ENCODE measurements around the gene GPR68. TPM values are rescaled to one million over a fixed set of nuclear protein-coding genes. Genes with fewer than 3 reads are reported as not detected.
"Not testable (repeated sequence)": the region's sequence is repeated elsewhere in the genome, so short reads cannot be mapped to it uniquely, and the experiment has no call there.

Gene GPR68
- polyA plus RNA-seq, 3 donors = 1.8 to 2.4 (median 2.0) TPM

DNA sequence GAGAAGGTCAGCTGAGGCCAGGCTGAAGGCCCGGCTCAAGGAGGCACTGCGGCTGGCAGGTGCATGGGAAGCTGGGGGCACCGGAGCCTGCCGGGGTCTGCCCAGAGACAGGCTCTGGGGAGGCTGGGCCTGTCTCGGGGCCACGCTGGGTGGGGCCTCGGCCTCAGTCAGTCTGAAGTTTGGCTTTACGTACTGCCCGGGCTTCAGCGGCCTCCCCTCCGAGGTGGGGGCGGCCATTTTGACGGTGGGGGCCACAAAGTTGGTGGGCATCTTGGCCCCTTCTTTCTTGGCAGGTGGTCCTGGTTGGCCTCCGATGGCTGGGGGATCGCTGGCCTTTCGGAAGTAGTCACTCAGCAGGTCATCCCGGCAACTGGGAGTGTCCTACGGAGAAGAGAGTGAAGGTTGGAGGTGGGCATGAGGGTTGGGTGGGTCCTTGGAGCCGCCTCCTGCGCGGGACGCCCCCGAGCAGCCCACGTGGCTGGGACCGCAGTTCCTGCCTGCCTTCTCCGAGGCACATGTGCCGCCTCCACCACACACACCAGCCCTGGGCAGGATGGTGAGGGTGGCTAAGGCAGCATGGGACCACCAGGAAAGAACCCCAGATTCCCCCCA, 28.9 kb upstream of the GPR68 start:
- no peak for DNase-seq (ENCODE audit: low read depth in 3 of 3, low spot score in 2 of 3)

DNA sequence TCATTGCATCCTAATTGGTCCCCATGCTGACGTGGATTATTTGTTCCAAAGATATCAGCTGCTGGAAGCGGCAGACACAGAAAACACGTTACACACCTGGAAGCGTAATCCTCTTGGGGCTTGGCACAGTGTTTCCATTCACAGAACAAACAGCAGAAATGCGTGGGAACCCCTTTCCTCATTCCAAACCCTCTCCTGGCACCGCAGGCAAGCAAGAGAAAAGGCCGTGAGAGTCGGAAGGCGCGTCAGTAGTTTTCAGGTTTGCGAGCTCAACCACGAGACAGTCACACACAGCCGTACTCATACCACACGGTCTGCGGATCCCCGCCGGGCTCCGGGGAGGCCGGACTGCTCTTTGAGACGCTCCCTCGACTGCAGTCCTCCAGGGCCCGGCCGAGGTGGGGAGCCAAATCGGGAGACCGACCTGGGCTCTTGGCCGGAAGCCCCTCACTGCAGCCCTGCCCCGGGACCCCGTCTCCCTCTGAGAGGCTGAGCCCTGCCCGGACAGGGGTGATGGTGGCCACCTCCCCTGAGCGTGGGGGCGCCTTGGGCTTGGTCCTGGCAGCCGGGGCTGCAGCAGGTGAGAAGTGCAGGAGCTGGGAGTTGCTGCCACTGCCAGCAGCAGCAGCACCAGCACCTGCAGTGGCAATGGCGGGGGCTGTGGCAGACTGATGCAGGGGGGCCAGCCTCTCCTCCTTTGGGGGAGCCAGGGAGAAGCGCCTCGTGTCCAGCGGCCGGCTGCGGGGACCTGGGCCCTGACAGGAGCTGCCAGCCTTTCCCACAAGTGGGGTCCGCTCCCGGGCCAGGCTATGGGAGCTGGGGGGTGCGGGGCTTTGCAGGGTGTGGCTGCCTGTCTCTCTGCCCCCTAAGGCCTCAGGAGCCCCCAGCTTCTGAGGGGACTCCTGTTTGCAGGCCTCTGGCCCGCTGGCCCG, 28.1 kb upstream of the GPR68 start:
- DNase-seq (ENCODE audit: low read depth in 3 of 3, low spot score in 2 of 3) = no peak

DNA sequence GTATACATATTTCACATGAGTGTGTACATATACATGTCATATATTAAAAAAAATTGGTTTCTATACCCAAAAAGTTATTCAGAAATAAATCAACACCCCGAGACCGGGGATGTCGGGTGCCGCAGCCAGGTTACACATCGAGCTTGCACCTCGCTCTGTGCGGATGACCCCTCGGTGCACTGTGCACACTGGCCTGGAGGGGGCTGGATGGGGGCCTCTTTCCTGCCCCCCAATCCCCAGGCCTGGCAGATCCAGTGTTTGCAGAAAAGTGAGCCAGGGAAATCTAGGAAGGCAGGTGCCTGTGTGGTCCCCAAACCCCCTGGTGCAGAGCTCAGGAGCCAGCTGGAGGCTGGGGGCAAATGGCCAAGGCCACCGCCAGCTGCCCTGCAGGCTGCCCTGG, 27.1 kb upstream of the GPR68 start:
- DNase-seq (ENCODE audit: low read depth in 3 of 3, low spot score in 2 of 3) = no peak

DNA sequence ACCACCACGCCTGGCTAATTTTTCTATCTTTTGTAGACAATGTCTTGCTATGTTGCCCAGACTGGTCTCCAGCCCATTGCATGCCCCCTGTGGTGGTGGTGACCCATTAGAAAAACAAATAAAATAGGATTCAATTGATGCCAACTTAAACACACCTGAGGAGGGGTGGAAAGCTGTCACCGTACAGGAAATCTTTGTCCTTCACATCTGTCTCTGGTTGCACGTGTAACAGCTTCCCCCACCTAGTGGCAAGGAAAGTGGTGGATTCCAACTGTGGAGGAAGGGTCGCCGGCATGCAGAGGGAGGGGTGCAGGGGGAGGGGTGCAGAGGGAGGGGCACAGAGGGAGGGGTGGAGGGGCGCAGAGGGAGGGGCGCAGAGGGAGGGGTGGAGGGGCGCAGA, 26.1 kb upstream of the GPR68 start:
- no peak for DNase-seq (ENCODE audit: low read depth in 3 of 3, low spot score in 2 of 3)

DNA sequence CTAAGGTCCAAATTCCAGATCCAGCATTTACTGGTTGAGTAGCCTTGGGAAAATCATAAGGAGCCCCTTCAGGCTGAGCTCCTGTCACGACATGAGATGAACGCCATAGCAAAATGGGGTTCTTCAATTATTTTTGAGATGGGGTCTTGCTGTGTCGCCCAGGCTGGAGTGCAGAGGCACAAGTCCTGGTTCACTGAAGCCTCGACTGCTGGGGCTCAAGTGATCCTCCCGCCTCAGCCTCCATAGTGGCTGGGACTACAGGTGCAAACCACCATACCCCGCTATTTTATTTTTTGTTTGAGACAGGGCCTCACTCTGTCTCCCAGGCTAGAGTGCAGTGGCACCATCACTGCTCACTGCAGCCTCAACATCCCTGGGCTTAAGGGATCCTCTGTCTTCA, 25.7 kb upstream of the GPR68 start:
- no peak for DNase-seq (ENCODE audit: low read depth in 3 of 3, low spot score in 2 of 3)

DNA sequence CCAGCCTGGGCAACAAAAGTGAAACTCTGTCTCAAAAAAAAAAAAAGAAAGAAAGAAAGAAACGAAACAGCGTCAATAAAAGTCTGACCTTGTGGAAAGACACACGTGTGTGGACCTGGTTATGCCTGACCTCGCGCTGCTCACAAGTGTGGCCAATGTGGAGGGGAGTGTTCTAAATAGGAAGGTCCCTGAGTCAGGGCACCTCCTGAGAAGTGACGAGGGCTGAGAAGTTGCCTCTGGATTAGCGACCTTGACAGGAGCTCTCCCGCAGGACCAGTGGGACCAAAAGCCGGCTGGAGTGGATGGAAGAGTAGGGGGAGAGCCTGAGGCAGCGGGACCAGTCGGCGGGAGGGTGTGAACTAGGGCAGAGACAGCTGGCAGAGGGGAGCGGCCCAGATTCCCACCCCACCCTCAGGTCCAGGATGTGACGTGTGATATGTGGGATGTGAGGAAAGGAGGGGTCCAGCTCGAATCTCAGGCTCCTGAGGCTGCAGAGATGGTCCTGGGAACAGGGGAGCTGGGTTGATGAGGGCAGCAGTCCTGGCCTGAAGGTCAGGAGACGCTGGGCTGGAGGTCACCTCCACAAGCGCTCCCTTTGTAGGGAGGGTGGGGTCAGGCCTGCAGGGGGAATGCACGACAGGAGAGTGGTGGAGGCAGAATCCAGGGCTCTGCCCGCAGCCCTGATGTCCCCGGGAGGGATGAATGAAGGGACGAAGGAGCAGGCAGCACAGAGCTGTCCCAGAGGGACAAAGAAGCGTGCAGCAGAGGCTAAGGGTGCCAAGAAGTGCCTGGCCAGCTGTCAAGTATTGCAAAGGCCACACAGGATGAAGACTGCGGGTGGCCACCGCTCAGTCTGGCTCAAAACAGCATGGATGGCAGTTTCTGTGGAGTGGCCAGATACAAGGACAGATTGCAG, 24.8 kb upstream of the GPR68 start:
- DNase-seq (ENCODE audit: low read depth in 3 of 3, low spot score in 2 of 3) = no peak

DNA sequence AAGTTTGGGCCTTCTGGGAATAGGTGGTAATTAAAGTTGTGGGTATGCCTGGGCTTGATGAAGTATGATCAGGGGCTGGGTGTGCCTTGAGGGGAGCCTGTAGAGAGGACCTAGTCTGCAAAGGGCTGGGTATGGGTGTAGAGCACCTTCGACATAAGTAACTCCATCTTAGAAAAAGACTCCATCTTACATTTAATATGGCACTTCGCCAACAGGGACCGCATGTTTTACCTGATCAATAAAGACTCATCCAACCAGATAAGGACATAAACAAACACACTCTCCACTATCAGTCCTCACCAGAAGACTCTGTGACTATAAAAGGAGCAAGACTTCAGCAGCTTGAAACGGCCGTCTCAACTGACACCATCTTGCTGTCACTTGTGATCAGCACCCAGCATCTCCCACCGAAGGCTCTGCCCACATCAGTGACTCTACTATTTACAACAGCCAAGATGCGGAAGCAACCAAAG, 23.5 kb upstream of the GPR68 start:
- no peak for DNase-seq (ENCODE audit: low read depth in 3 of 3, low spot score in 2 of 3)

DNA sequence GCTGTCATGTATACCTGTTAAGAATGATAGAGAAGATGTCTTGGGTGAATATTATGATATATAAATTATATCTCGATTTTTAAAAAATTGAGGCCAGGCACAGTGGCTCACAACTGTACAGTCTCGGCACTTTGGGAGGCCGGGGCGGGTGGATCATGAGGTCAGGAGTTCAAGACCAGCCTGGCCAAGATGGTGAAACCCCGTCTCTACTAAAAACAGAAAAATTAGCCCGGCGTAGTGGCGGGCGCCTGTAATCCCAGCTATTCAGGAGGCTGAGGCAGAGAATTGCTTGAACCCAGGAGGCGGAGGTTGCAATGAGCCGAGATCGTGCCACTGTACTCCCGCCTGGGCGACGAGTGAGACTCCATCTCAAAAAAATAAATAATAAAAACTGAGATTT, 21.8 kb upstream of the GPR68 start:
- not testable (repeated sequence) for DNase-seq (ENCODE audit: low read depth in 3 of 3, low spot score in 2 of 3)

DNA sequence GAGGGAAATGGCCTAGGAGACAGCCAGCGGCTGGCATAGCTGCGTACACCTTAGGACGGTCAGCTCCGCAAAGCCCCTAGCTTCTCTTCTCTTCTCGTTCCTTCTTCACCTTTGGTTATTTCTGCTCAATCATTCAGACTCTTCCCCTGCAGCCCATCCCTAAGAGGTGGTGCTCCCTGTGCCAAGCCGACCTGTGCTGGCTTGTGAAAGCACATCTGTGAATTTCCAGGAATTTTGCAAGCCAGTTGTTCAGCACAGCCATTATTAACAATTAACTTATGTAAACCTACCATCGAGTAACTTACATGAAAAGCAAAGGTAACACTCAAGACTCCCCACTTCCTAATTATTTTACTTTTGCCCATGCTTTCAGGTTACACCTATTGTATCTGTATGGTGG, 20.9 kb upstream of the GPR68 start:
- no peak for DNase-seq (ENCODE audit: low read depth in 3 of 3, low spot score in 2 of 3)

DNA sequence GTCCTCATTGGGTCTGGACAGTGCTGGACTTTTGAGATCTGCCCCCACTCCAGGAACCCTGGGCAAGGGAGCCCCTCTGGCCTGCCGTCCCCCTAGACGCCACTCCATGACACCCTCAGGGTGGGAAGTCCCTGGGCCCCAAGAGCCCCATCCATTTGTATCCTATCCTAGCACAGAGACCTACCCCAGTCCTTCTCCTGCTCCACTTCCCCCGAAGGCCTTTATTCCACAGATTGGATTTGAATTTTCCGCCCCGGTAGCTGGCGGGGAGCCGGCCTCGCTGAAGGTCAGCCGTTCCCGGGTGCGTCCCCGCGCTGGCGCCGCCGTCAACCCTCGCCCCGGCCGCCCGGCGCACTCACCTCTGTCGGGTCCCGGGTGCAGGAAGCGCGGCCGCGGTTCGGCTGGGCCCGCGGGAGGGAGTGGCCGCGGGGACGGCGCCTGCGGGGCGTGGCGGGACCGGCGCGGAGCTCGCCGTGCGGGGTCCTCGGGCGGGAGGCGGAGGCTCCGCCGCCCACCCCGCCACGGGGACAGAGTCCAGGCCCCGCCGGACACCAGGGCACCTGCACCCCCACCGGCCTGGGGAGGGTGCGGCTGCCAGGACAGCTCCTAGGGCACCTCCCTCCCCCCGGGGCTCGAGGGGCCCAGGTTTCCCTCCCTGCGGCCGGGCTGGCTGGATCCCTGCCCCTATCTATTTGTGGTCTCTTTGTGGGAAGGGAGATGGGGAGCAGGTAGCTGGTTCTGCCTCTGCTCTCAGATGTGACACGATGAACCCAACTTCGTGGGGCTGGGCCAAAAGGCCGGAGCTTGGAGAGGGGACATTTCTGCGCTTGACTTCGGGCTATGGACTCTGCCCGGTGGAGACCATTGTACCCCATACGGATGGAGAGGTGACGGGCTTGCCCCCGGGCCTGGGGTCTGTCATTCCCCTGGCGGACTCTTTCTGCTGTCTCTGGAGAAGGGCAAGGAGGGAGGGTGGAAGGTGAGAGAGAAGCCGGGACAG, 19.9 kb upstream of the GPR68 start:
- no peak for DNase-seq (ENCODE audit: low read depth in 3 of 3, low spot score in 2 of 3)

DNA sequence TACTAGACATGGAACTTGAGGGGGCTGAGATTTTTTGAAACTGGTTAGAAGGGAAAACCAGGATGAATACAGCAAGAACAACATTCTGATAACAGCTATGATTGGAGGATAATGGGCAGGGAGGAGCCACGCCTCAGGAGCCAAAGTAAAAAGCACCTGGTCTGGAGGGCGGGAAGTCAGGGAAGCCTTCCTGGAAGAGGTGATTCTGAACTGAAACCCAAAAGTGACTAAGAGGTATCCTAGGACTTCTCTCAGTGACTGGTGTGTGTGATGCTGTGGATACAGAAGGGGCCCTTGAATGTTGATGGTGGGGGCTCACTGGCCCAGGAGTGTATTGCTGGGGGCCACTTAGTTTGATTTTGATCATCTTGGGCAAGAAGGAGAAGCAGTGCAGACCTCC, 18.8 kb upstream of the GPR68 start:
- DNase-seq (ENCODE audit: low read depth in 3 of 3, low spot score in 2 of 3) = no peak

DNA sequence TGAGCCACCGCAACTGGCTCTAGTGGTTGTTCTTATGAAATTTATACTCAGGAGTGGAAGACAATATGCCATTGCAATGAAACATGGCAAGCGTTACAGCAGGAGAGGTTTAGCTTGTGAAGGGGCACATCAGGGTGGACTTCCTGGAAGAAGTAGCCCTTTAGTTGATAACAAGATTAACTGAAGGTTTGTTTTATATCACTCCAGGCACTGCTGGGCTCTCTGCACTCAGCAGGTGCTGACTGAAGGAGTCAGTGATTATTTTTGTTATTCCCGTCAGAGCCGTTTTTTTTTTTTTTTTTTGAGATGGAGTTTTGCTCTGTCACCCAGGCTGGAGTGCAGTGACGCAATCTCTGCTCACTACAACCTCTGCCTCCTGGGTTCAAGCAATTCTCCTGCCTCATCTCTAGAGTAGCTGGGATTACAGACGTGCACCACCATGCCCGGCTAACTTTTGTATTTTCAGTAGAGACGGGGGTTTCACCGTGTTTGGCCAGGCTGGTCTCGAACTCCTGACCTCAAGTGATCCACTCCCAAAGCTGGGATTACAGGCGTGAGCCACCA, 17.6 kb upstream of the GPR68 start:
- DNase-seq (ENCODE audit: low read depth in 3 of 3, low spot score in 2 of 3) = no peak

DNA sequence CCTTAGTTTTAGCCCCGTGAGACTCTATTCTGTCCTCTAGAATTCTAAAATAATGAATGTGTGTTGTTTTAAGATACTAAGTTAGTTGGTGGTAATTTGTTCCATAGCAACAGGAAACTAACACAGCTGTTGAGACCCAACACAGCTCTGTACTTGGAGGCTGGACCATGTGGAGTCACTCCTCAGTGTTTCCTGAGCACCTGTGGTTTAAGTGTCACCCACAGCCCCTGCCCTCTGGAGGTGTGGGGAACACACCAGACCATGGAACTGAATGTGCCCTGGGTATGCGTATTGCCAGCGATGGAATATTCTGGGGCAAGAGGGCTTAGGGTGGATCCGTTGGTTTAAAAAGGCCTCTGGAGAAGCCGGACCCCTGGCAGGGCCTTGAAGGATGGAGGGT, 16.6 kb upstream of the GPR68 start:
- DNase-seq (ENCODE audit: low read depth in 3 of 3, low spot score in 2 of 3) = no peak

DNA sequence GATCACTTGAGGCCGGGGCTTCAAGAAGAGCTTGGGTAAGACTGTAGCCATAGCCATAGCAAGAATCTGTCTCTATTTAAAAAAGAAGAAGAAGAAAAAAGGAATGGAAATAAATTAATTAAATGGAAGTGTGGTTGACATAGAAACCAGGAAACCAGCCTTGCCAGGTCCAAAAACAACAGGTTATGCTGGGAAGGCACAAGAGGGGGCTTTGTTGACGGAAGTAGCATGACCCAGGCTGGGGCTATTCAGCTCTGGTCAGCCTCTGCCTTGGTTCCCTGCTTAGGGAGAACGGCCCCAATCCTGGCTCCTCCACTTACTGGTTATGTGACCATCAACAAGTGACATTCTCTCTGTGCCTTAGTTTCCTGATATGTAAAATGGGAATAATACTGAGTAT, 14.4 kb upstream of the GPR68 start:
- DNase-seq (ENCODE audit: low read depth in 3 of 3, low spot score in 2 of 3) = no peak

DNA sequence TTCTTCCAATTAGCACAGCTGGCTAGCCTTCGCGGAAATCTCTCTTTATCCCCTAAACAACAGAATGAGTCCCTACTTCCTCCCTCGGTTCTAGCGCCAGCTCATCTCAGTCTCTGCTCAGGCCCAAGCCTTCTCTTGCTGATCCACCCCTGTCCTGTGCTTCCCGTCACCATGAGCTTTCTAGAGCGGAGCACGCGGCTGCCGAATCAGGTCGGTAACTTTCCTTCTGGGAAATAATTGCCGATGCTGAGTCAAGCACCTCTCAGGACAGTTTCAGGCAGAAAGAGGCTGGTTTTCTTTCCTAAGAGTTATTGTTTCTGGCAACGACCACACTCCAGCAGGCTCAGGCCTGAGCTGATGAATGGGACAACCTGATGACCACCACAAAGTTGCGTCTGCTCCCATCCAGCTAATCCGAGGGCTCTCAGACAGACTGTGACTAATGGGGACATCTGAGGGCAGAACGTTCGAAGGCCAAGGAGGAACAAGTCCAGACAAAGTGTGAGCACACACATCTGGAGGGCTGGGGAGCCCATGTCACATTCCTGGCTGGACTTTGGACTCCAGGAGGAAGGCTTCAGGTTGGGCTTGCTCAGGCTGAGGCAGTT, 13.6 kb upstream of the GPR68 start:
- DNase-seq (ENCODE audit: low read depth in 3 of 3, low spot score in 2 of 3) = no peak

DNA sequence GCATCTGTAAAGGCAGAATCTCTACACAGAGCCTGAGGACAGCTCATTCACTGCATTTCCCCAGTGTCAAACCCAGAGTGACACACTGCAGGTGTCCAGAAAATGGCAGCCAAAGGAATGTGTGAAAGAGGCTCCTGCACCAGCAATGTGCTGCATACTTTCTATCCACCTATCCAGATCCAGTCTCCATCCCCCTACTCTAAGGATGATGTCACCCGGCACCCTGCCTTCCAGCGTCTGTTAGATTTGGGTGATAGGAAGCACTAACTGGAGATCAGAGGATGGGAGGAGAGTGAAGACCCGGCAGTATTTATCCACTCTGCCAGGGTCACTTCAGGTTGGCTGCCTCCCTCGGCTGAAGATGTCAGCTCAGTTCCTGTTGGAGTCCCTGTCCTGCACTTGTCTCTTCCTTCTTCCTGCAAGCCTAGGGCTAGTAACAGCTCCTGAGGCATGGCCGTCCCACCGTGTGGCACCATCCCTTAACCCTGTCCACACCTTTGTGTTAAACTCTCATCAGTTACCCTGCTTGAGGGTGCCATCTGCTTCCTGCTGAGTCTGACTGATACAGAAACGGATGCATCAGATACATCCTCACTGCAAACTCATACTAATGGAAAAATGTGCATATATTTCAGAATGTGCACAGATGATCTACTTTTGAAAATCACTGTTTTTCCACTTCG, 13.0 kb upstream of the GPR68 start:
- no peak for DNase-seq (ENCODE audit: low read depth in 3 of 3, low spot score in 2 of 3)

DNA sequence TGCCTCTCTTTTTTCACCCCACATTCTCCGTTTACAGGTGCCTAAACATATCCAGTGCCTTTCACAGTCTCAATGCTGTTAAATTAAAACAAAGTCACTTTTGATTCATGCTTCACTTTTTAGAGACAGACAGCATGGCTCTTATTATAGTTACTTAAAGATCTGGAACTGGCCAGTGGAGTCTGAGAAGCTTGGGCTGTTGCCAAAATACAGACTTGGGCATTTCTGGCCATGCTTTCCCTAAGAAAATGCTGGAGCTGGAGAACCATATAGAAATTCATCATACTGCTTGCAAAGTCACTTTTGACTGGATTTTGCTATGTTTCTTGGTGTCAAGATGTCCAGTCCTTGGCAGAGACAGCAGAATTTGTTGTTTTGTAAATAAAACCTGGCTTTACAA, 12.2 kb upstream of the GPR68 start:
- no peak for DNase-seq (ENCODE audit: low read depth in 3 of 3, low spot score in 2 of 3)

DNA sequence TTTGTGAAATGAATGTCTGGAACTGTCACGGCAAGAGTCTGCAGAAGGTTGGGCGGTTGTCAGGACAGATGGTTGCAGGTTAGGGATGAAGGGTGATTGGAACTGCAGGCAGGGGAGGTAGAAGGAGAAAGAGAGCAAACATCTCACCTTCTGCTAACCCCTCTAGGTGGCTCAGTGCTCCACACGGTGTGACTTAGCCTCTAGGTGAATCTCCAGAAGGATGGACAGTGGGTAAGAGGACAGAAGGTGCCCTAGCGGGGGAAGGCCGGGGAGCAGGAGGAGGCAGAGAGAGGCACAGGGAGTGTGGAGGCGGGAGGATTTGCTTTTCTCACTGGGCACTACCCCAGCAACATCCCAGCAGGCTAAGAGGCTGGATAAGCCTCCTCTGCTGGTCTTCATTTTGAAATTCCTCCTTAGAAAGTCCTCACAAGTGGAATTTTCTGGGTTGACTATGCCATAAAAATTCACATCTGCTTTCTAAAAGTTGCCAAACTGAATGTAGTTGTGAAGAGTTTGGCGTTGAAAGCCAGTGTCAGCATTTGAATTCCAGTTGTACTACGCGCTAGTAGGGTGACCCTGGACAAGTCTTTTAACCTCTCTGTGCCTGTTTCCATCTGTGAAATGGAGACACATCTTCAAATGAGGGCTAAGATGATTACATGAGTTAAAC, 10.7 kb upstream of the GPR68 start:
- no peak for DNase-seq (ENCODE audit: low read depth in 3 of 3, low spot score in 2 of 3)

All from right renal cortex interstitium (tissue), 3 donors.